Putamen (tissue), 1 donor: Measurements from ENCODE around the gene EPHA10.

ENCODE experiments used
- DNase-seq: peaks from one replicate; pipeline ENCODE4 v3.0.0-alpha.2; 2016; ENCODE audit warnings: low spot score

The EPHA10 gene

DNA sequence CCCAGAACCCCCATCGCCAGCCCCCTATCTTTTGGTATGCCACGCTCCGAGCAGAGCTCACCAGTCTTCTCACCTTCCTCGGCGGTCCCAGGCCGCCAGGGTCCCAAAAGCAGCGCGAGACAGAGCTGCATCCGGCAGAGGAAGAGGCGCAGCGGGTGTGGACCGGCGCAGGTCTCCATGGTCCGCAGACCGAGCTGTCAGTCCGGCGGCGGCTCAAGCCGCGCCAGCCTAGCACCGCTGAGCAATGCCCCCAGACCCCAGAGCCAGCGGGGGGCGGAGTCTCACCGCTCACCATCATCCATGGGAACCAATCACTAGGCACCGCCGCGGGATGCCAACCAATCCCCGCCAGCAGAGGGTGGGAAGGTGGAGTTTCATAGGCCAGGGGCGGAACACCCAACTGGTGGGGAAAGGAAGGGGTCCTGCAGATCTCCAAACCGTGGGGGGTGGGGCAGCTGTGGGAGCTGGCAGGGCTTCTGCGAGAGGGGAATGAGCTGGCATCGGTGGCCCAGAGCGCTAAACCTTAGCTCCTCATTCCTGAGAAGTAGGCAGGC is at the start of gene EPHA10:
EPHA10 (minus strand) TSS at position 233 of the 554 bp plus-strand sequence; CDS start at position 179, 54 bp downstream.
- DNase-seq, result peak; percentile 71

DNA sequence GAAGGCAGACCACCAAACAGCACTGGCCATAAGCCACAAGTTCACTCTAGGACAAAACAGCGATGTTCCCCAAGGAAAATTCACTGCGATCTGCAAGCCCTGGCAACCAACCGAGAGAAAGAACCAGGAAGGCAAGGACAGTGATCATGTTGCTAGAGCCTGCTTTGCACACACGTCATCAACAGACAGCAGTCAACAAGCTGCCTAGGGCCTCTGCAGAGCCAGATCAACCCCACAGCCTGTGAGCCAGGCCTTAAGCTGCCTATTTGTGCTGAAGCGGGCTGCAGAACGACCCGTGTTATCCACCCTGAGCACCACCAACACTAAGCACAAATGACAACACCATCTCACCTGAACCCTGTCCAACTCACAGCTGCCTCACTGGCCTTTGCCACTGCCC is 49.3 kb upstream of the EPHA10 start:
- peak; percentile 42 for DNase-seq

DNA sequence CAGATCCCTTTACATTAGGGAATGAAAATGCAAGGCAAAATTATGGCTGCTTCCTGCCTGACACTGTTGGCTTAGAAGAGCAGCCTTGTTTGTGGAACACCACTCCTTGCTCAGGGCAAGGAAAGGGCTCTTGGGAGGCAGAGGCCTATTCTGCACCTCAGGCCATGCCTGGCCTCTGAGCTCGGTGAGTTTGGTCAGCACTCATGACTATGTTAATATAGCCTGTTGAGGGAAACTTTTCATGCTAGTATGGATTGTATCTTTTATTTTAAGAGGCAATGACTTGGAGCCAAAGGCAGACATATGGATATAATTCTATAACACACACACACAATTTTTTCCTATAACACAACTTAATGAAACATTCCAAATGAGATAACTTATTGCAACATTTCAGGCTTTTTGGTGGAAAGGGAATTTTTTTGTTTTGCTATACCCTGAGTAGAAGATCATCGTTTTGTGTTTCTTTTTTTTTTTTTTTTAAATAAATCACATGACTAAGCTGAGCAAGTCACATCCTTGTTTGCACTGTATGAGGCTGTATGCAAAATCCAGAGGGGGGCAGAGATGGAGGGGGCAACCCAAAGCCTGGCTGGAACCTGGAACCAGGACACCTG is 48.7 kb upstream of the EPHA10 start:
- no peak for DNase-seq

DNA sequence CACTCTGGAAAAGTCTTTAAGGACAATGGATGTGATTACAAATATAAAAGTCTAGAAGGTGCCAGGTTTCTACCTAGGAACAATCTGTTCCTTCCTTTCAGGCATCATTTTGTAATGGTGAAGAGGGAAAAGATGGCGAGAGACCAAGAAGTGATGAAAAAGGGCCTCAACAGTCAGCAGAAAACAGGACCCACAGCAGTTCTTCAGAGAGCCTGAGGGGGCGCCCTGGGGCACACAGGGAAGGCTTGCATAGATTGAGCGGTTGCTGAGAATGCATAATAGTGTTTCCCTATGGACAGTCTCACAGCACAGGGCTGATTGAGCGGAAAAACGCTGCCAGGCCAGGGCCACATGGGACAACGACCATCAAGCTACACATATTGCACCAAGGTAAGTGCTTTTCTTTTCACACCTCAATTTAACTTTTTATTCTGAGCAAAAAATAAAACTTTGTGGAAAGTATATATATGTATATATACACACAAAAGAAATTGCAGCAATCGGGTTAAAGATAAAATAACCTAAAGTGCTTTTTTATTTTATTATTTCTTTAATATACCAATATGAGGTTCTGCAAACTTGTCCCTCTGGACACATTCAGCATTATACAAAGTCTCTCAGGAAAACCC is 46.2 kb upstream of the EPHA10 start:
- peak; percentile 81 for DNase-seq

DNA sequence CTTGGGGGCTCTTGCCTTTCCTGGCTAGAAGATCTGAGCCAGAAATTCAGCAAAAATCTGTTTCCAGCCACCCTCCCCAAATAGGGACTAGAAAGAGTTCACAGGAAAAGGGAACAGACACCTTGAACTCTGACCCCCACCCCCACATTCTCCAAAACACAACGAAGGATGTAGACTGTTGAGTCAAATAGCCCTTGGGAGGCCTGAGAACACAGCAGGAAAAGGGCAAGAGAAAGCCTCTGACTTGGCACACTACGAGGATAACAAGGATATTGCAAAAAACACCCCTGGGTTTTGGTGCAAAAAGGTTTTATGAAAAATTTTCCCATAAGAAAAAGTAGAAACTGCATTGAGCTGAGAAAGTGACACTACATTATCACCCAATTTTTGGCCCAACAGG is 45.0 kb upstream of the EPHA10 start:
- no peak for DNase-seq

DNA sequence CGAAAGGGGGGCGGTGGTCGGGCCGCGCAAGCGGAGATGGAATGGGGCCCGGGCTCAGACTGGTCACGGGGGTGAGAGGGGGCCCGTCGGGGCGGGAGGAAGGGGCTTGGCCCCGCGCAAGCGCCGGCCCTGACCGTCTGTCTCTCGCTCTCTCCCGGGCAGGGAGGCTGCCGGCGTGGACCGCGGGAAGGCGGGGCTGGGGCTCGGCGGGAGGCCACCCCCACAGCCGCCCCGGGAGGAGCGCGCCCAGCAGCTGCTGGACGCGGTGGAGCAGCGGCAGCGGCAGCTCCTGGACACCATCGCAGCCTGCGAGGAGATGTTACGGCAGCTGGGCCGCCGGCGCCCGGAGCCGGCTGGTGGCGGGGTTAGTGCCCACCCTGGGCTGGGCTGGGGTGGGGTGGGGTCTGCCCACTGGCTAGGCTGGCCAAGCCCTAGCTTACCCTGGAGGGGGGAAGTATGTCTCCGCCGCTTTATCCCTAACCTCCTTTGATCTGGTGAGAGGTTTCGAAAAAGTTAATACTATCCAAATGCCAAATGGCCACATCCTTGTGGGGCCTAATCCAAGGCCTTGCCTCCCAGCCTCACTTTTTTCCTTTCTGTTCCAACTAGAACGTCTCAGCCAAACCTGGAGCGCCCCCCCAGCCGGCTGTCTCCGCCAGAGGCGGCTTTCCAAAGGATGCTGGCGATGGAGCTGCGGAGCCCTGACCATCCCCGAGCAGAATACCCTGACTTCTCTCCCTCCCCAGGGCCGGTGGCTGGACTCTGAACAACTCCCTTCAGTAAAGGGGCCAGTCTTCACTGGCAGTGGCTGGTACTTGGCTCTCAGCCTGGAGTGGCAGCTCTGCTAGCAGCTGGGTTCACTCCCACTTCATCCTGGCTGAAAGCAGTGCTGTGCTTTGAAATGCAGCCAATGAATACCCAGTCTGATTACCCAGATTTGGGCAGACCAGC is 43.7 kb upstream of the EPHA10 start:
- peak; percentile 91 for DNase-seq

DNA sequence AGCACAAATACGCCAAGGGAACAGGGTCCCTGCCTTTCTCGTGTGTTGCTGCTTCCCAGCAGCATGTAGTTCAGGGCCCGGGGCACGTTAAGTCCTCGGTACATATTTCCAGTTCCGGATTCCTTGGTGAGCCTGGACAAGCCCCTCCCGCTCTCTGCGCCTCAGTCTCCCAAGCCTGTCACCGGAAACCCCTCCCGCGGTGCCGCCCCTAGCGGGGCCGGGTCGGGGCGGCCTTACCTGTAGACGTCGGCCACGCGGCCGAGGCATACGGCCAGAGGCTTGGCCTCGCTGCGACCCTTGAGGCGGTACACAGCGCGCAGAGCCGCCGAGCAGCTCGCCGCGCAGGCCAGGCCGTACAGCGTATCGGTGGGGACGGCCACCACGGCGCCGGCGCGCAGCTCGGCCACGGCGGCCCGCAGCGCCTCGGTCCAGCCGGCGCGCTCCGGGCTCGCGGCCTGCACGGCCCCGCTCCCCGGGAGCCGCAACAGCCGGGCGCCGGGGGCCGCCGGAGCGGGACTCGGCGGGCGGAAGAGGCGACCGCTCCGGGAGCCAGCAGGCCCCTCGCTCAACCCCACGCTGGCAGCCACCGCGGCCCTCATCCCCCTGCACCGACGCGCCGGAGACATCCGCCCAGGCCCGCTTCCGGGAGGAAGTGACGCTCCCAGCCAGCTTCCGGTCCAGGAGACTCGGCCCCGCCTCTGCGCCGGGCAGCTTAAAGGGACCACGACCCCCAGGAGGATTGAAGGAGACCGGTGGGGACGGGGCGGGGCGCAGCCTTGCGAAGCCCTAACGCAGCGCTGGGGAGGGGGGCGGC is 42.8 kb upstream of the EPHA10 start, which contains the start of the genes C1orf122 and YRDC:
C1orf122 (plus strand) TSS at position 236 of the 814 bp plus-strand sequence. CDS start 615 bp downstream, outside the sequence.
YRDC (minus strand) TSS at position 654 of the 814 bp plus-strand sequence; CDS start at position 626, 28 bp downstream.
- DNase-seq, result peak; percentile 94

DNA sequence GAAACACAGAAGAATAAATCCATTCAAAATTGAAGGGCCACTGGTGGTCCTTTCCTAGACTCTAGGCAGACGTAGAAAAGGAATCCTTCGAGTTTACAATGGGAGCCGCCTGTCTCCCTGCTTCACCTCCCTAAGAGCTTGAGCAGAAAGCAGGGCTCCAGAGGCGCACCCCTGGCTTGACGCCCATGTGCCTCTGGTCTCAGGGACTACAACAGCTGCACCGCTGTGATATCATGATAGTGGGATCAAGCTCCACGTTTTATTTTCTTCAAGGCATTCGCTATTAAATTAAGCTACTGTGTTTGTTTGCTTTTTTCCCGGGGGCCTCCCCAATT is 42.3 kb upstream of the EPHA10 start:
- DNase-seq, result no peak

DNA sequence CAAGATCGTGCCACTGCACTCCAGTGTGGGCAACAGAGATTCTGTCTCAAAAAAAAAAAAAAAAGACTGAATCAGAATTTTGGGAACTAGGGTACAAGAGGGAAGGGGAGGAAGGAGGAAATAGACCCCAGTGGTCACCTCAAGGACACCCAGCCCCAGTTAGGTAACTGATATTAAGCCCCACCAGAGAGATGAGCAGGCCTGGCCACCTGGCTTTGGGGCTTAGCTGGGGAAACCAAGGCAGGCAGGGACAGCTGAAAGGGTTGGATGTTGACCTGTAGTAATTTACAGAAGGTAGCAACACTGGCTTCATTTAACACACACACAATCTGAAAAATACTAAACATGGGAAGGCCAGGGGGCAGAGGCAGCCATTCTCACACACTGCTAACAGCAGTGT is 37.5 kb upstream of the EPHA10 start:
- DNase-seq, result no peak

DNA sequence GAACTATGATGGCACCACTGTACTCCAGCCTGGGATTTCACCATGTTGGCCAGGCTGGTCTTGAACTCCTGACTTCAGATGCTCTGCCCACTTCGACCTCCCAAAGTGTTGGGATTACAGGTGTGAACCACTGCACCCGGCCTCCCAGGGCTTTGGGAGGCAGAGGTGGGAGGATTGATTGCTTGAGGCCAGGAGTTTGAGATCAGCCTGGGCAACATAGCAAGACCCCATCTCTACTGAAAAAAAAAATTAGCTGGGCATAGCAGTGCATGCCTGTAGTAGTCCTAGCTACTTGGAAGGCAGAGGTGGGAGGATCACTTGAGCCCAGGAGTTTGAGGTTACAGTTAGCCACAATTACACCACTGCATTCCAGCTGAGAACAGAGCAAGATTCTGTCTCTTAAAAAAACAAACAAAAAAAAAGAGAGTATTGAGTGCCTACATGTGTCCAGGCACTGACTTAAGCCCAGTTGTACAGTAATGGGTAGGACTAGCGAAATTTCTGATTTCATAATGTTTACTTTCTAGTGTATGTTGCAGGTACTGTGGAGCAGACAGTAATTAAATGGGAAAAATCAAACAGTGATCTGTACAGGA is 32.9 kb upstream of the EPHA10 start:
- DNase-seq, result no peak

DNA sequence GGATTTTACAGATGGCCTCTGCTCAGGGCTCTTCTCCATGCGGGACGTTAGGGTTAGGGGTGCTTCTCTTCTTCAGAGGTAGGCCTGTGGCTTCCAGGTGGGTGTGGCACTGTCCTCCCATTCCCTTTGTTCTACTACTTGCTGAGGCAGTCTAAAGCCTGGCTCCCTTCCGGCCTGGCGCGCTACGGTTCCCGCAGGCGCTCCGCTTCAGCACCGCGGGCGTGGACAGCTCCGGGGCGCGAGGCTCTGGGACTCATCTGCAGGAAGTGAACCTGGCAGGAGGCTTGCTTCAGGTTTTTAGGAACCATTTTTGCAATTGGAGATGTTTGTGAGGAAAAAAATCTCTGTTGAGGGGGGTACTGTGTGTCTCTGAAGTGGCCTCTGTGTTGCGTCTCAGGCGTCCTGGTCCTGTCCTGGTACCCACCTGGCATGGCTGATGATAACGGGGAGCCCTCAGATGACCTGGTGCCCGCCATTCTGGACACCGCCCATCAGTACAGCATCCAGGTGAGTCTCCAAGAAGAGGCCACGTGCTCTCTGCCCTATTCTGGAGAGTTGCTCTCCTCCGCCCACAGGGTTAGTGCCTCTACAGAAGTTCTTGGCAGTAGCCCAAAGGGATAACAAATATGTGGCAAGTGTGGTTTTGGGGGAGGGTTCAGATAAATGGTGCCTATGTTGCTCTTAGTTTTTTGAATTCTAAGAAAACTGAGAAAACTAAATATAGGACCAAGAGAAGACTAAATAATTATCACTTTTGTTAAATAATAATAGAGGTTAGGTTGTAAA is 30.6 kb upstream of the EPHA10 start:
- DNase-seq, result no peak

DNA sequence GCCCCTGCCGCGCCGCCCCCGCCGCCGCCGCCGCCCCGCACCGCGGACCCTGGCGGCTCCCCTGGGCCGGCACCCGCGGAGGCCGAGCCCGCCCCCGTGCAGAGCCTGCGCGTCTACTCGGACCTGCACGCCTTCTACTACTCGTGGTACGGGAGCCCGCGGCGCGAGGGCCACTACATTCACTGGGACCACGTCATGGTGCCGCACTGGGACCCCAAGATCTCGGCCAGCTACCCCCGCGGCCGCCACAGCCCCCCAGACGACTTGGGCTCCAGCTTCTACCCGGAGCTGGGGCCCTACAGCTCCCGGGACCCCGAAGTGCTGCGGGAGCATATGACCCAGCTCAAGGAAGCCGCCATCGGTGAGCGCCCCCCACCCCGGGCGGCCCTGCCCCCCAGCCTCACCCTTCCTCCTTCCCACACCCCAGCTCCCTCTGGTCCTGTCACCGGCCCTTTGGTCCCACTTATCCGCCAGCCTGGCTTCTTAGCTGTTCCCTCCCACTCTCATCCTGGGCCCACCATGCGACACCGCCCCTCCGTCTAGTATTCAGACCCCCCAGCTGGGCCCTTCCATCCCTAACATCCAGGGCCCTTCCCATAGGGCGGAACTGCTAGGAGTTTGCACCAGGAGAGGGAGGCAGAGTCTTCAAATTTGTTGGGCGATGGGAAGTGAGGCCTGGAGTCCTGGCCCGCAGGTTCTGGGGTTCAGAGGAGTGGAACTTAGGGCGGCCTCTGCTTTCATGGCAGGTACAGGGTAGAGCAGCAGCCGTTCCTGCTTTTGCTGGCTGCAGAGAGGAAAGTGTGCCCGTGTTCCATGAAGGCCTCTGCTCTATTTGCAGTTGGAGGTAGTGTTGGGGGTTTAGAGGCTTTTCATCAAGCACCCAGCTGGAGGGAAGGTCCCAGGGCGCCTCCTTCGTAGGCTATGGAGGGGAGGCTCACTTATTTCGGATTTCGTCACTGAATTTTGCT is 29.7 kb upstream of the EPHA10 start:
- no peak for DNase-seq

DNA sequence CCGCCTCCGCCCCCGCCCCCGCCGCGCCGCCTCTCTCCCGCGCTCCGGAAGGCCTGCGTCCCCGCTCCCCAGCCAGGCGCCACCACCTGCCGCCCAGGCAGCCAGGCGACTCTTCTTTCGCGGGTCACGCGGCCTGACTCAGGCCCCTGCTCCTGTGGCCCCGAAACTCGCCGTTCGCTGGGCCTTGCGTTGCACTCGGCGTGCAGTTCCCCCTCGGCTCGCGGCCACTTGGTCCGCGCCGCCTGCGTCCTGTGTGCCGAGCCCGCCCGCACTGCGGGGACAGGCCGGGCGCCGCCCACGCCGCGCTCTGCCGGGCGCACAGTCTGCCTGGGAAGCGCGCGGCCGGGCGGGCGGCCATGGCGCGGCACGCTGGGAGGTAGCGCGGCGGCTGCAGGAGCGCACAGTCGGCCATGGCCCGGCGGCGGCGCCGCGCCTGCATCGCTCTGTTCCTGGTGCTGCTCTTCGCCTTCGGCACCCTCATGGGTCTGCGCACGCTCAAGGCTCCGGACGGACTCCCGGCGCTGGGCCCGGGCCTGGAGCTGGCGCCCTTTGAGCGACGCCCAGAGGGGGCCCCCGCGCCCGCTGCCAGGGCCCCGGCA is 29.0 kb upstream of the EPHA10 start, which contains the start of gene MANEAL:
MANEAL (plus strand) TSS at position 75 of the 599 bp plus-strand sequence; CDS start at position 411, 336 bp downstream.
- no peak for DNase-seq

DNA sequence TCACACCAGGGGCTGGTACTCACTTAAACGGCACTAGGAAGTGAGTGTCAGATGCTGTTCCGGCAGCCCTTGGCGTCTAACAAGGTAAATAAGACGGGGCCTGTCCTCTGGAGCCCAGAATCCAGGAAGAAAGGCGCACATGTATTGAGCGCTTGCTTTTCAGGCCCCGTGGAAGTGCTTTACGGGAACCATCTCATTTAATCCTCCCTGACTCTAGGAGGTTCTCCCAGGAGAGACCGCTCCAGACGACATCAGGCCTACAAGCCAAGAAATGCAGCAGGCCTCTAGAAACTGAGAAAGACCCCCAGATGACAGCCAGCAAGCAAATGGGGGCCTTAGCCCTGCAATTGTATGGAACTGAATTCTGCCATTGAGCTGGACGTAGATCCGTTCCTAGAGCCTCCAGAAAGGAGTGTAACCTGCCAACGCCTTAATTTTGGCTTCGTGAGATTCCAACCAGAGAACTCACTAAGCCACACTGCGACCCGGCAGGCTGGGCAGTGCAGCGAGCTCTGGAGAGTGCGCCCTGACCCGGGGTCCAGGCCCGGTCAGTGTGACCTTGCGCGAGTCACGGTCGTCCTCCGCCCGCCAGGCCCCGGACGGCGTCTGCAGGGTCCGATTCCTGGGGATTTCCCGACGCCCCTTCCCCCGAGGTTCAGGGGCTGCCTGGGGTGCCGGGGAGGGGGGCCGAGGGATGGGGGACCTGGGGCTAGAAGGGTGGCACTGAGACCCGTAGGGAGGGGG is 28.2 kb upstream of the EPHA10 start:
- no peak for DNase-seq

DNA sequence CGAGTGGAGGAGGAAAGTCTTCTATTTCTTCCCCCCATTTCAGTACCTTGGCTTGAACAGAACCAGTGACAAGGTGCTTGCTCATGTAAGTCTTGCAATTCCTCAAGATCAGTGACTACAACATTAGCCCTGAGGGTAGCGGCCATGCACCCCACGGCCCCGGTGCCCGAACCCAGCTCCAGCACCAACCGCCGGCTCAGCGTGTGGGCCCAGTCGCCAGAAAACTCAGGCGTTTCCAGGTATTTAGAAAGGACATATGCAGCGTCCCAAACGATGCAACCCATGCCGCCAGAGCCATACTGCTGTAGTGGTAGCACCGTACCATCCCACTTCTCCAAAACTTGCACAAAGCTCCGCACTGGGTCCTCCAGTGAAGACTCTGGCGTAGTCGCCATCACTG is 17.6 kb upstream of the EPHA10 start:
- DNase-seq, result no peak

DNA sequence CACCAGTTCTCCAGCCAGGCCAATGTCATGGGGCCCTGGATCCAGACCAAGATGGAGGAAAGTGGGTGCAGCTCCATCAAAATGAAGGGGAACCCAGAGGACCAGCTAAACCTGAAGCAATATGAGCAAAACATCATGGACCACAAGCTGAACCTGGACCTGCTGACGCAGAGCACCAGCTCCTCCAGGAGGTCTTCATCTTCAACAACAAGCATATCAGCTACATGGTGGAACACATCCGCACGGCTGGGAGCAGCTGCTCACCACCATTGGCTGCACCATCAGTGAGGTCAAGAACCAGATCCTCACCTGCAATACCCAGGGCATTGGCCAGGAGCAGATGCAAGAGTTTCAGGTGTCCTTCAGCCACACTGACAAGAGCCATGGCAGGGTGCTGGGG is 13.7 kb upstream of the EPHA10 start:
- no peak for DNase-seq

DNA sequence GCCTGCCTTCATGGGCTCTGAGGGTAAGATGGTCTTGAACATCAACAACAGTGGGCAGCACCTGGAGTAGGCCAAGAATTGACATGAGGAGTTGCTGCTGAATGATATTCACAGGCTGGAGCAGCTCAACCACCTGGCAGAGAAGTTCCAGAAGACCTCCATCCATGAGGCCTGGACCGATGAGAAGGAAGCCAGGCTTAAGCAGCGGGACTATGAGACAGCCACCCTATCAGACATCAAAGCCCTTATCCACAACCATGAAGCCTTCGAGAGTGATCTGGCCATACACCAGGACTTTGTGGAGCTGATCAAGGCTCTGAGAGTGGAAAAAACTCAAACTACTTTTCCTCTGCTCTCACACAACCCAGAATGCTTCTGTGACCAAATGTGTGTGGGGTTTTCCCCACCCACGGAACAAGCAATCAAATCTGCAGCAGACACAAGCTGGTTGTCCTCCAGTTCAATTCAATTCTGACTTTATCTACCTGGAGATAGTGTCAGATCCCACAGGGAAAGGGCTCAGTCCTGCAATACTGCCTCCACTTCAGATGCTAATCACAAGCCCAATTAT is 12.1 kb upstream of the EPHA10 start:
- DNase-seq, result no peak
